ENCODE measurements around the gene MICAL1.

DNA sequence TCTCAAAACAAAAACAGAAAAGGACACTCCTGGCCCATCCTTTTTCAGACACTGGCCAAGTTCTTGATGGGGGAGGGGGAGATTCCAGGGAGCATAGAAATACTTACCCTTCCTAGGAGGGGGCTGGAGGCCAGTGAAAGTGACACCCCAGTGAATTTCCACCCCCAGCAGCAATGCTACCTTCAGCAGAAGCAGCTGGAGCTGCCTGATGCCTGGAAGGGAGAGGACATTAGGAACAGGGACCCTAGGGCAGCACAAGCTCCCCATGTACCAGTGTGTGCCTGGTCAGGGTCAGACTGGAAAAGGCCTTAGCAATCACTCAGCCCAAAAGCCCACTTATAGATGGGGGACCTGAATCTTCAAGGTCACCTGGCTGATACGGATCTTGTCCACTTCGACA is 2.4 kb downstream of the MICAL1 start:
- TF ChIP-seq, protein P1, sequence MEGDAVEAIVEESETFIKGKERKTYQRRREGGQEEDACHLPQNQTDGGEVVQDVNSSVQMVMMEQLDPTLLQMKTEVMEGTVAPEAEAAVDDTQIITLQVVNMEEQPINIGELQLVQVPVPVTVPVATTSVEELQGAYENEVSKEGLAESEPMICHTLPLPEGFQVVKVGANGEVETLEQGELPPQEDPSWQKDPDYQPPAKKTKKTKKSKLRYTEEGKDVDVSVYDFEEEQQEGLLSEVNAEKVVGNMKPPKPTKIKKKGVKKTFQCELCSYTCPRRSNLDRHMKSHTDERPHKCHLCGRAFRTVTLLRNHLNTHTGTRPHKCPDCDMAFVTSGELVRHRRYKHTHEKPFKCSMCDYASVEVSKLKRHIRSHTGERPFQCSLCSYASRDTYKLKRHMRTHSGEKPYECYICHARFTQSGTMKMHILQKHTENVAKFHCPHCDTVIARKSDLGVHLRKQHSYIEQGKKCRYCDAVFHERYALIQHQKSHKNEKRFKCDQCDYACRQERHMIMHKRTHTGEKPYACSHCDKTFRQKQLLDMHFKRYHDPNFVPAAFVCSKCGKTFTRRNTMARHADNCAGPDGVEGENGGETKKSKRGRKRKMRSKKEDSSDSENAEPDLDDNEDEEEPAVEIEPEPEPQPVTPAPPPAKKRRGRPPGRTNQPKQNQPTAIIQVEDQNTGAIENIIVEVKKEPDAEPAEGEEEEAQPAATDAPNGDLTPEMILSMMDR (IDR thresholded peaks at IDR 0.05; ENCODE audit: low read depth, low read length), result no peak
- TF ChIP-seq EZH2phosphoT487 (IDR thresholded peaks at IDR 0.05; ENCODE audit: low read depth), result no peak

All from OCI-LY3 (cell line).